ENCODE data around the gene PHF3. TPM values are rescaled to one million over a fixed set of nuclear protein-coding genes. Genes with fewer than 3 reads are reported as not detected.
"Not testable (repeated sequence)": the region's sequence is repeated elsewhere in the genome, so short reads cannot be mapped to it uniquely, and the experiment has no call there.

Gene PHF3
- total RNA-seq, 1 donor from 2014 or later = 38.7 TPM

DNA sequence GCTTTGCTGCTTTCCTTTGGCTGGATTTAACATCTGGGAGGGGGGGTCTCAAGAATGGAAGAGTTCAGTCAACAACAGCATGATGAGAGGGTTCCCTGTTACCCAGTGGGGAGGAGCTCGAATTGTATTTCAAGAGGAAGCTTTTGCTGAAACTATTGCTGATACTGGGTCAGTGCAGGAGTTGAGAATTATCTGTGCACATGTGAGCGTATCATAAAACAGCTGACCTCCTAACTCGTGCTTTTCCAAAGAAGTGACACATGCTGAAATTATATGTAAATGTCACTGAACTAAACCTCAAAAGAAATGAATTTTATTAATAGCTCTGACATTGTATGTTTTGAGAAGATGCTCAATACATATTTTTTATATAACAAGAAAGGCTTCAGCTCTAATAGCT, 96.3 kb downstream of the PHF3 start:
- TF ChIP-seq, protein P1, sequence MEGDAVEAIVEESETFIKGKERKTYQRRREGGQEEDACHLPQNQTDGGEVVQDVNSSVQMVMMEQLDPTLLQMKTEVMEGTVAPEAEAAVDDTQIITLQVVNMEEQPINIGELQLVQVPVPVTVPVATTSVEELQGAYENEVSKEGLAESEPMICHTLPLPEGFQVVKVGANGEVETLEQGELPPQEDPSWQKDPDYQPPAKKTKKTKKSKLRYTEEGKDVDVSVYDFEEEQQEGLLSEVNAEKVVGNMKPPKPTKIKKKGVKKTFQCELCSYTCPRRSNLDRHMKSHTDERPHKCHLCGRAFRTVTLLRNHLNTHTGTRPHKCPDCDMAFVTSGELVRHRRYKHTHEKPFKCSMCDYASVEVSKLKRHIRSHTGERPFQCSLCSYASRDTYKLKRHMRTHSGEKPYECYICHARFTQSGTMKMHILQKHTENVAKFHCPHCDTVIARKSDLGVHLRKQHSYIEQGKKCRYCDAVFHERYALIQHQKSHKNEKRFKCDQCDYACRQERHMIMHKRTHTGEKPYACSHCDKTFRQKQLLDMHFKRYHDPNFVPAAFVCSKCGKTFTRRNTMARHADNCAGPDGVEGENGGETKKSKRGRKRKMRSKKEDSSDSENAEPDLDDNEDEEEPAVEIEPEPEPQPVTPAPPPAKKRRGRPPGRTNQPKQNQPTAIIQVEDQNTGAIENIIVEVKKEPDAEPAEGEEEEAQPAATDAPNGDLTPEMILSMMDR (IDR thresholded peaks at IDR 0.05; ENCODE audit: partially characterized antibody, unreplicated experiment) = no peak
- no peak overlapping the region for H3K27ac Mint-ChIP-seq (ENCODE audit: unreplicated experiment)
- H3K9me3 Mint-ChIP-seq (ENCODE audit: unreplicated experiment) = no peaks in the 10 kb centered on the region
- no peaks in the 10 kb centered on the region for H3K36me3 Mint-ChIP-seq (ENCODE audit: unreplicated experiment)
- H3K4me3 Mint-ChIP-seq (ENCODE audit: unreplicated experiment) = no peak overlapping the region
- no peak for DNase-seq
- peaks cover 3% of the 10 kb centered on the region for H3K4me1 Mint-ChIP-seq (ENCODE audit: low read depth, unreplicated experiment)
- H3K27me3 Mint-ChIP-seq (ENCODE audit: unreplicated experiment) = no peaks in the 10 kb centered on the region

DNA sequence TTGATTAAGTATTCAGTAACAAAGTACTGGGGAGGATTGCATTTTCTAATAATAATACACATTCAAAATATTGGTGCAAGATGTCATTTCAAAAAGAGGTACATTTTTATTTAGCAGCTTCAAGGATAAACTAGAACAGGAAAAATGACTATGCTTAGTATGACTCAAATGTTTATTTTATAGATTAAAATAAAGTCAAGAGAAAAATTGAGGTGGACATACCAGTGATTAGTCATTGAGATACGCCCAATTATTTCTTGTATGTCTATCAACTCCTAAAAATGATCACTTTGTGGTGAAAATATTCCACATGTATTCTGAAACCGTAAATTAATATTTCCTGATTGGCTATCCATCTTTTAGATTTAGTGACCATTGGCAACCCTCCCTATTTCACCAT, 96.7 kb downstream of the PHF3 start:
- Mint-ChIP-seq H3K4me1 (ENCODE audit: low read depth, unreplicated experiment) (peaks cover 3% of the 10 kb centered on the region), H3K4me3 (ENCODE audit: unreplicated experiment) (no peak overlapping the region), H3K27me3 (ENCODE audit: unreplicated experiment) (no peaks in the 10 kb centered on the region), H3K36me3 (ENCODE audit: unreplicated experiment) (no peaks in the 10 kb centered on the region), H3K27ac (ENCODE audit: unreplicated experiment) (no peak overlapping the region), H3K9me3 (ENCODE audit: unreplicated experiment) (no peaks in the 10 kb centered on the region)
- TF ChIP-seq, protein P1 (IDR thresholded peaks at IDR 0.05; ENCODE audit: partially characterized antibody, unreplicated experiment) = no peak
- no peak for DNase-seq

DNA sequence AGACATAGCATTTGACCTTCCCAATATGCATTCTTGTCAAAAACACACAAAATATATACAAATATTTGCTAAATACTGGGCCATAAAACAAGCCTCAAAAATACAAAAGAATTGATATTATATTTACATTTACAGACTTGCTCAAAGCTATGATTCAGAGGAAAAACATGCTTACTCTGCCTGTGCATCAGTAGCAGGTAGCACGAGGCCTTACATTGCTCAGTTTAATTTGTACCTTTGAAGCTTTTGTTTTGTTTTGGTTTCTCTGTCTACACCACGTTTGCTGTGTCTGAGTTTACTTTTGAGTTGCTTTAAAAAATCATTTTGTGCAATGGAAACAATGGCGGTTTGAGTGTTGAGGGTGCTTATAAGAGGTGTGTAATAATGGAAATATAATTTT, 99.3 kb downstream of the PHF3 start:
- TF ChIP-seq, protein P1 (IDR thresholded peaks at IDR 0.05; ENCODE audit: partially characterized antibody, unreplicated experiment) = no peak
- DNase-seq = no peak
- no peak overlapping the region for H3K4me3 Mint-ChIP-seq (ENCODE audit: unreplicated experiment)
- no peaks in the 10 kb centered on the region for H3K36me3 Mint-ChIP-seq (ENCODE audit: unreplicated experiment)
- H3K27ac Mint-ChIP-seq (ENCODE audit: unreplicated experiment) = no peak overlapping the region
- no peaks in the 10 kb centered on the region for H3K27me3 Mint-ChIP-seq (ENCODE audit: unreplicated experiment)
- H3K4me1 Mint-ChIP-seq (ENCODE audit: low read depth, unreplicated experiment) = peaks cover 3% of the 10 kb centered on the region
- no peaks in the 10 kb centered on the region for H3K9me3 Mint-ChIP-seq (ENCODE audit: unreplicated experiment)

DNA sequence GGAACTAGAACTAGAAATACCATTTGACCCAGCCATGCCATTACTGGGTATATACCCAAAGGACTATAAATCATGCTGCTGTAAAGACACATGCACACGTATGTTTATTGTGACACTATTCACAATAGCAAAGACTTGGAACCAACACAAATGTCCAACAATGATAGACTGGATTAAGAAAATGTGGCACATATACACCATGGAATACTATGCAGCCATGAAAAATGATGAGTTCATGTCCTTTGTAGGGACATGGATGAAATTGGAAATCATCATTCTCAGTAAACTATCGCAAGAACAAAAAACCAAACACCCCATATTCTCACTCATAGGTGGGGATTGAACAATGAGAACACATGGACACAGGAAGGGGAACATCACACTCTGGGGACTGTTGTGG, 102.6 kb downstream of the PHF3 start:
- DNase-seq; H3K27me3 Mint-ChIP-seq (ENCODE audit: unreplicated experiment); H3K27ac Mint-ChIP-seq (ENCODE audit: unreplicated experiment); H3K4me3 Mint-ChIP-seq (ENCODE audit: unreplicated experiment); H3K36me3 Mint-ChIP-seq (ENCODE audit: unreplicated experiment); H3K4me1 Mint-ChIP-seq (ENCODE audit: low read depth, unreplicated experiment); H3K9me3 Mint-ChIP-seq (ENCODE audit: unreplicated experiment): not testable (repeated sequence)

DNA sequence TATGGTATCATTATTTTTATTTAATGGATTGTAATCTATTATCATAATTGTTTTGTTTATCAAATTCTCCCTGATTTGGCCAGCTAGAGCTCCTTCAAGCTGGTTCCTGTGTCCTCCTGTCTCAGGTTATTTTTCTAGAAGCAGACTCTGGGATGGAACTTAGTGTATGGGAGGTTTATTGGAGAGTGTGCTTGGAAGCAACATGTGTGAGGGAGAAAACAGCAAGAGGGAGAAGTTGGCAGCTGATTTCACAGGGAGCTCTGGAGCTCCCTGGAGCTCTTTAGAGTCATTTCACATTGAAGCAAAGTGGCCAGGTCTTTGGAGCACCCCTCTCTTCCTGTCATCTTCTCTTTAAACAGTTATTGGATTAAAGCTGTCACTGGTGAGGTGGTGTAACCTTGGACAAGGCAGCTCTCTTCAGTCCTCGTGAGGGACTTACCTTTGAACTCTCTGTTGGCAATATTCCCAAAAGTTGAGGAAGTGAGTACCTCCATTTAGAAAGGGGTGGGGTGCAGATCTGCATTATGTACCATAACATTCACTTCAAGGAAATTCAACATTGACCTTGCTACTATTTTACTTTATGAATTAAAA, 103.6 kb downstream of the PHF3 start:
- TF ChIP-seq, protein P1 (IDR thresholded peaks at IDR 0.05; ENCODE audit: partially characterized antibody, unreplicated experiment) = no peak
- Mint-ChIP-seq H3K4me3 (ENCODE audit: unreplicated experiment) (no peak overlapping the region), H3K27ac (ENCODE audit: unreplicated experiment) (no peak overlapping the region), H3K36me3 (ENCODE audit: unreplicated experiment) (no peaks in the 10 kb centered on the region), H3K27me3 (ENCODE audit: unreplicated experiment) (no peaks in the 10 kb centered on the region), H3K9me3 (ENCODE audit: unreplicated experiment) (peaks cover 2% of the 10 kb centered on the region), H3K4me1 (ENCODE audit: low read depth, unreplicated experiment) (no peaks in the 10 kb centered on the region)
- no peak for DNase-seq
